ENCODE data around the gene ANO2.
"Not testable (repeated sequence)": the region's sequence is repeated elsewhere in the genome, so short reads cannot be mapped to it uniquely, and the experiment has no call there.

Gene ANO2

DNA sequence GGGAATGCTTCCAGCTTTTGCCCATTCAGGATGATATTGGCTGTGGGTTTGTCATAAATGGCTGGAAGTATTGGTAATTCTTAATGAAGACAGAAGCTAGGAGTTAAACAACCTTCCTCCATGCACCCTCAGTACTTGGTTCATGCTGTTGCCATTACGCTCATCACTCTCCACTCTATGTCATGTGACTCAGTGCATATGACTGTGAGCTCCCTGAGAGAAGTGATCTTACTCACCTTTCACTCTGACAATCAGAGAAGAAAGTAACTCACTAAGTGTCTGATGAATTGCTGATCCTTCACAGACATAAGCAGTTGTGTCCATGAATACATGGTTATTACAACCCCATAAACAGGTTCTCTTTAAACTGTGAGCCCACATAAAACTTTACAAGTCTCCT, 275.4 kb downstream of the ANO2 start:
- DNase-seq (ENCODE audit: low read depth) = not testable (repeated sequence)

DNA sequence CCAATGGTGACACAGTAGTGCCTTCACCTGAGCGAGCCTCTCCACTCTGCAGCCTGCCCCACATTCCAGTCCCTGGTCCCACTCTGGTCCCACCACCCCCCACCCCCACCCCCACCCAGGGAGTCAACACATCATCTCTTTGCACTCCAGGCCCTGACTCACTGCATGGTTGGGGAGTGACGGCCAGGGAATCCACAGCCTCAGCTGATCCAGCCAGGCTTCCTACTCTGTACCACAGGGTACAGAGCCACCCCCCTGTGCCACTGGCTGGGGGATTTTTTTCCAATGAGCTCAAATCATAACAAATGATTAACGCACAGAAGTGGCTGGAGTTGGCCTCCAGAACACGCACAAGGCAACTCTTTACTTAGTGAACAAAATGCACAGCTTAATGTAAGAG, 279.4 kb downstream of the ANO2 start:
- no peak for DNase-seq (ENCODE audit: low read depth)

DNA sequence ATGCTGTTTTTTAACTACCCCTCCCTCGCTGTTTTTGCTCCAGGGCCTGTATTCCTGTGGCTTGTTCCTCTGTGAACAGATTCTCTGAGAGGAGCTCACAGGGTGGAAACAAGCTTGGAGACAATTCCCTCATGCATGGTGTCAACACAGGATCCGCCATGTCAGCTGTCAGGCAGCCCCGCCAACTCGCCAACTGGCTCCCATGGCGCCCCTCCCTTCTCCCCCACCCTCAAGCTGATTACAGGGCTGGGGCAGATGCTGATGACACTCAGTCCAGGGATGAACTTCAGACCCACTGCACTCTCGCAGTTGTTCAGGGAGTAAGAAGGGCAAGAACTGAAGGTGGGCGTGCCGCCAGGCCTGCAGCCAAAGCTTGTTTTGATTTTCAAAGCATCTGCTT, 283.2 kb downstream of the ANO2 start:
- DNase-seq (ENCODE audit: low read depth) = no peak

DNA sequence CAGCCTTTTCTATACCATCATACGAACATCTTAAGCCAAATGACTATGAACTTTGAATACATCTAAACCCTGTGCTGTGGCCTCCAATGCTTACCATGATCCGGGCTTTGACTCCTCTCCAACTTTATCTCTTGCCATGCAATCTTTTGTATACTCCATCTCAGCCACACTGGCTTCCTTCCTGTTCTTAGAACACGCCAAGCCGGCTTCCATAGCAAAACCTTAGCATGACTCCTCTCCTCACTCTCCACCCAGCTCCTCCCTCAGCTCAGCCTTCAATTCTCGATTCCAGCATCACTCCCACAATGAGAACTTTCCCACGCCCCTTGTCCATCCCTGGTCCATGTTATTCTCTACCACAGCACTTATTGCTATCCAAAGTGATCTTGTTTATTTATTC, 284.8 kb downstream of the ANO2 start:
- no peak for DNase-seq (ENCODE audit: low read depth)

DNA sequence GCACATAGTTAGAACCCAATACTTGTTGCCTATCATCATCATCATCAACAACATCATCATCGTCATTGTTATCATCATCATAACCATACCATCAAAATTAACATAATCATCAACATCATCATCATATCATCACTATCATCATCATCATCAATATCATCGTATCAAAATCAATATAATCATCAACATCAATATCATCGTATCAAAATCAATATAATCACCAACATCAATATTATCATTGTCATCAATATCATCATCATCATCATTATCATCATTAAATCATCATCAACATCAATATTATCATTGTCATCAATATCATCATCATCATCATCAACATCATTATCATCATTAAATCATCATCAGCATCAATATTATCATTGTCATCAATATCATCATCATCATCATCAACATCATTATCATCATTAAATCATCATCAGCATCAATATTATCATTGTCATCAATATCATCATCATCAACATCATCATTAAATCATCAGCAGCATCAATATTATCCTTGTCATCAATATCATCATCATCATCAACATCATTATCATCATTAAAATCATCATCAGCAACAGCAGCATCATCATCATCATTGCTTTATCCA, 286.6 kb downstream of the ANO2 start:
- DNase-seq (ENCODE audit: low read depth) = not testable (repeated sequence)

DNA sequence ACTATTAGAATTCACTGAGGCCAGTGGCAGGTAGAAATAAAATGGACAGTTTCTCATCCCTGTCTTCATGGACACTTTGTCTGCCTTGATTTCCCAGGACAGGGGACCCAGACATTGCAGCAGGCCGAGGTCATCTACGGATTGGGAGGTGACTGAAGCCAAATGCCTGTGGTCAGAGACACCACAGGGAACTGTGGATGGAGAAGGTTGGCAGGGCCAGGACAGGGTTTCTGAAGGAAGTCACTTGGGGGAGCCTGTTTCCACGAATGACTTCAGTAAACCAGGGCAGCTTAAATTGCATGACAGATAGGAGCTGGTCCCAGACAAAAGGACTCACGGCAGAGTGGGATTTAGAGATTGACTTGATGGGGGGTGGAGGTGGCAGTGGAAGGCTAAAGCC, 288.2 kb downstream of the ANO2 start:
- no peak for DNase-seq (ENCODE audit: low read depth)

DNA sequence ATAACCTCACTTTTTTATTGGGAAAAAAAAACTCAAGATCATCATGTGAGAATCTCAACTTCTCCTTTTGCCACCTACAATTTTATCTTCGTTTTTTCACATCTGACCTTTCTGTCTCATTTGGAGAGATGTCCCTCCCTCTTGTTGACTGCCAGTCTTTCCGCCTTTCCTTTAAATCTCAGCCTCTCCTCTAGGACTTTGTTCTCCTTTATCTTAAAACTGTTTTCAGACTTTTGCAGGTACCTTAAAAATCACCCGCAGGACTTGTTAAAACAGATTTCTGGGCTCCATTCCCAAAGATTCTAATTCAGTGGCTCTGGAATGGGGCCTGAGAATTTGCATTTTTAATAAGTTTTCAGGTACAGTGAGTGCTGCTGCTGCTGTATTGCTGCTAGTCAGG, 289.9 kb downstream of the ANO2 start:
- no peak for DNase-seq (ENCODE audit: low read depth)

DNA sequence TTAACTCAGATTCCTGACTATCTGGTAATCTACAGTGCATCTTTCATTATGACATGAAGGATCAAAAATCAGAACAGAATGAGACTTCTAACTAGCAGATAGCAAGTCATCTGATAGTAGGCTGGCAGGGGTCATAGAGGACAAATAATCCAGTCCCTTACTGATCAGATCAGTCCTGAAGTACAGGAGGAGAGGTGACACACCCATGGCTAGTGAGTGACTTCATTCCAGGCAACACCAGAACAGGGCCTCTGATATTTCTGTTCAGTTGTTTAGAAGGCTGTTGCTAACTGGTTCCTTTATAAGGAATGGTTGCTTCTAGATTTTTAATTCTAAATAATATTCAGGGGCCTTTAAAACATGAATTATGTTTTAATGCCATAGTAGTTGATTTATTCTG, 291.0 kb downstream of the ANO2 start:
- DNase-seq (ENCODE audit: low read depth) = no peak

DNA sequence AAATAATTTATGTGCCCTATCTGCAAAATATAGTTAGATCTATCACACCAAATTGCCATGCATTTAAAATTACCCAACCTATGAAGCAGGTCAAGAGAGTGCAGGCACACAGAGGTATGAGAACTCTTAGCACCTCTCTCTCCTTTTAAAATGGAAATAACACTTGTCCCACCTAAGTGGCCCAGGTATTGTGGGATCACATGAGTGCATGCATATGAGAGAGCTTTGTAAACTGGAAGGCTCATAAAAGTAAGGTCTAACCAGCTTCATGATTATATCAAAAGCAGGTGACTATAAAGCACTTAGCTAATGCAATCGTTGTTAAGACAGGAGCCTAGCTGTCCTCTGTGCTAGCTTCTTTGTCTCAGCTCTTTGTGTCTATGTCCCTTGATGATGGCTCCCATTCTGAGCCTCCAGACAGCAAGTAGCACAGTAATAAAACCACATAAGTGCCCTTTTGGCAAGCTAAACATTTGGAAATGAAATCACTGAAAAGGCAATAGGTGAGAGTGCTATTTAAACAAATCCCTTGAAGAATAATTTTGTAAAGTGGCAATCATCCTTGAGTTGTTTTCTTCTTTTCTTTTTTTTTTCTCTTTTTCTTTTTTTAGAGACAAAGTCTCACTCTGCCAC, 294.1 kb downstream of the ANO2 start:
- no peak for DNase-seq (ENCODE audit: low read depth)

DNA sequence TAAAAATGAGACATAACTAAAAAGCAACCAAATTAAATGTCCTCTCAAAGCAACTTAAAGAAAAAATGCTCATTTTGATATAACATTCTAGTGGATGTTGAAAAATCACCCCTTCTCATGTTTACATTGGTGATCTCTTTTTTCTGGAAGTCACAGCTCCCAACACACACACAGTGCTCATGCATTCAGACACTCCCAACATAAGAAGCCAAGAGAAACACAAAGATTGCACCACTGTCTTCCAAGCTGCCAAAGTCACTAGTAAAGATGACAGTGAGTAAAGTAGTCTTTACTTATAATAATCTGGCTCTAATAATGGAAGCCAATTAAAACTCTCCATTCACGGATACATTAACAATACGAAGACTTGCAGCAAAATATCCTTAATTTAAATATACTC, 294.8 kb downstream of the ANO2 start:
- no peak for DNase-seq (ENCODE audit: low read depth)

DNA sequence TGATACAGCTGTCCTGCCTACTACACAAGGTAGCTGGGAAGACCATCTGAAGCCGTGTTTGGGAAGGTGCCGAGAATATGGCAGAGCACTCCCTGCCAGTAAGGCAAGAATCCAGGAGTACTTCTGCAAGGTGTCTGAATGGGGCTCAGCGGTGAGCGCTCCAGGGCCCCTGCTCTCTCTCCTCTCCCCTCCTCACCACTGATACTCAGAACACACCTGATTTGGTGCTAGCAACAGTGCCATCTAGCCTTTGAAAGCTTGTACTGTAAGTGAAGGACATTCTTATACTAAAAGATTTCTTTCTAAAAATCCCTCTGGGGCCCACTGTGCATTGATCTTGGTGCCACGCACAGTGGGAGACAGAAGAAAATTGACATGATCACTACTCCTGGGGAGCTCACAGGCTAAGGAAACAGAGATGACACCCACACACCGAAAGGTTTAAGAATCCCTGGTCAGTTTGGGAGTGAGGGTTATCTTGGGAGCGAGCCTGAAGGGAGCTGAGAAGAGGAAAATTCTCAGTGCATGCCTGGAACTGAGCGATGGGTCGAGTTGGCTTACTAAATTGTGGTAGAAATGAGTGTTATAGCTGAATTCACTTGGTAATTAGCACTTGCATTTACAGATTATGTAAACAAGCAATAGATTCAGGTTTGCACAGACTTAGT, 296.2 kb downstream of the ANO2 start:
- DNase-seq (ENCODE audit: low read depth) = no peak

DNA sequence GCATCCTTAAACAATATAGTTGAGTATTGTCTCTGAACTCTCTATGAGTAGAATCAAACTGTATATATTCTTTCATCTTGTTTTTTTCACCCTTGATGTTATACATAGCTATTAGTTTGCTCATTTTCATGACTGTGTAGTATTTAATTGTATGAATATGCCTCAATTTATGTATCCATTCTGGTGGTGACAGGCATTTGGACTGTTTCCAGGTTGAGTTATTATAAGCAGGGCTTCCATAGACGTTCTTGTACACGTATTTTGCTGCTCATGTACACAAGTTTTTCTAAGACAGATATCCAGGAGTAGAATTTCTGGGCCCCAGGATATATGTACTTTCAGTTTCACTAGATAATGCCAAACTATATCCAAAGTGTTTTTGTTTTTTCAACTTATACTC, 301.8 kb downstream of the ANO2 start:
- no peak for DNase-seq (ENCODE audit: low read depth)

DNA sequence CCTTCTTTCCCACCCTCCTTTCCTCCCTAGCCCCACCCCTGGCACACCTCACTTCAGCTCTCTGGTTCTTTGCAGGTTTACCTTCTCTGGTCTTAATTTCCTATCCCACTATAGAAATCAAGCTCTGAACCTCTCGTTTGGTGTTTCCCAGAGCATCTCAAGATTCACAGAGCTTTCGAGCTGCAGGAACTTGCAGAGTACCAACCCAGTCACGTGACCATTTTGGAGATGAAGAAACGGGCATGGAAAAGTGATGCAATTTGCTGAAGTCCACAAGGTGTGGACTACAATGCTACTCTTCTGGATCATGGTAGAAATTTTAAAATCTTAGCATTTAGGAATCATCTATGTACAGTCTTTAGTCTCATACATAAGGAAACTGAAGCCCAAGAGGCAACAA, 307.4 kb downstream of the ANO2 start:
- DNase-seq (ENCODE audit: low read depth) = no peak

DNA sequence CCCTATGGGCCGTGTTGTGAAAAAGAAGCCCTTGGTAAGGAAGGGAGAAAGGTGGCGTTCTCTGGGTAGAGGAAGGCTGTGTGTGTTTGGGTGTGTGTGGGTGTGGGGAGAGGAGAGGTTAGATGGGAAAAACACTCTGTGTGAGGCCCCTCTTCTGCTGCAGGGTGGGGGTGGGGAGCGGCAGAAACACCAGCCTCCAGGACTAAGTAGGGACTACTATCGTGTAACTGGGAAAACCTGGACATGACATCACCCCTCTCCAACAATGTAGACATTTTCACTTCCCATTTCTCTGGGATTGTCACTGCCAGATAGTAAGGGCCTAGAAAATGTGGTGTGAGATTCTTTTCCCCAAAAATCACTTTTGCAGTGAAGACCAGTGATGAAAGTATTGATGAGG, 308.2 kb downstream of the ANO2 start:
- DNase-seq (ENCODE audit: low read depth) = no peak

DNA sequence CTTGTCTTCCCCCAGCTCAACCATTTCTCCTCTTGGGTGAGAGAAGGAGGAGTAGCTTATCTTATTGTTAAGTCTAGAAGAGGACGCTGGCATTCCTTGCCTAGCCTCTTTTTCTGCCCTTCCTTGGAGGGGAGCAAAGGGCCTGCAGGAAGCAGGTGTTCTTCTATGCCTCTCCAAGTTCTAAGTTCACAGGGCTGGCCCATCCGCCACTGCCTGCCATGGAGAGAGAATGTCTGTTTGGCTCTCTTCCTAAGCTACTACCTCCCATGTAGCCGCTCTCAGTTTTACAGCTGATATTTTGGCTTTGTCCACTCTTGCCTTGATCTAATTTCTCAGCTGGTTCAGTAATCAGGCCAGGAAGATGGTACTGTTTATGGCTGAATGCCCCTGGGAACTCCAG, 312.0 kb downstream of the ANO2 start:
- DNase-seq (ENCODE audit: low read depth) = no peak

DNA sequence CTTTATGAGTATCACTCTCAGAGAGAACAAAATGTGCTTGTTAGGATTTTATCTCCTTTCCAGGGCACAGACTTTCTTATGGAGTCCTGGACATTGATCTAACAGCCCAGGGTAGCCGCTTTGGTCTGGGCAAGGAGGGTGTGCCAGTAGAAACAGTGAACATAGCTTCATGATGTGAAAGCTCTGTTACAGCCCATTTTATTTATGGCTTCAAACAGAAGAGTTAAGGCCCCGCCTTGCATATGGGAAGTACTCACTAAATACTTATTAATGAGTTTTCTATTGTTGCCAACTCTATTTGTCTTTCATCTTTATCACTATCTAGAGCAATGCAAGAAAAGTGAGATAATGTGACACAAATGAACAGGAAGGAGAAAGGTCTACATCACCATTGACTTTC, 312.6 kb downstream of the ANO2 start:
- DNase-seq (ENCODE audit: low read depth) = no peak

DNA sequence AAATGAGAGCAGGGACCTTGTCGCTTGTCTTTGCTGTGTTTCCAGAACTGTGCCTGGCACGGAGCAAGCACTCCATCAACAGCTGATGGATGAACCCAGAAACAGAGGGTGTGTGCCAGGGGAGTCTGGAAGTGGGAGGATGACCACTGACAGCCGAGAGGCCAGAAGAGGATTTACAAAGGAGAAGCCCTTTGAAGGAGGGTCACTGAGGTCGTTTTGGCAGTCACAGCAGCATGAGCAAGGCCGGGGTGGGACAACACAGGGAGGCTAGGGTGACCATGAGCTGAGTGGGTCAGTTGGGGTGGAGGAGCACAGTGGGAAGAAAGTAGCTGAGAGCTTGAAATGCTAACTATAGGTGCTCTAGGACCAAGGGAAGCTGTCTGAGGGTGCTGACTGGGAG, 313.6 kb downstream of the ANO2 start:
- no peak for DNase-seq (ENCODE audit: low read depth)

DNA sequence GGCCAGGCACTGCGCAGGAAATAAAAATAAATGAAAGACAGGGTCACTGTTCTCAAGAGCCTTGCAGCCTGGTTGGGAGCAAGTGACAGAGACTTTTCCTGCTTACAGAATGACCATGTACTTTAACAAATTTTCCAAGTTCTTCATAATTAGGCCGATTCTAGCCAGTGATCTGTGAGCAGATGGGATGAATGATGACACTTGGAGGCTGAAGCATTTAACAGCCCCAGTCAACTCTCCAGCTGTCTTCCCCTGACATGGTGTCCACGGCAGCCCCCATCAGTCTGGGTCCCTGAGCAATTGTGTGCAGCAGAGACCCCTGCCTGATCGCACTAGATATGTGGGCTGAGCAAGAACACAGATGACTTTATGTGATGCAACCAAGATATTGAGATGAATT, 314.3 kb downstream of the ANO2 start:
- DNase-seq (ENCODE audit: low read depth) = no peak

DNA sequence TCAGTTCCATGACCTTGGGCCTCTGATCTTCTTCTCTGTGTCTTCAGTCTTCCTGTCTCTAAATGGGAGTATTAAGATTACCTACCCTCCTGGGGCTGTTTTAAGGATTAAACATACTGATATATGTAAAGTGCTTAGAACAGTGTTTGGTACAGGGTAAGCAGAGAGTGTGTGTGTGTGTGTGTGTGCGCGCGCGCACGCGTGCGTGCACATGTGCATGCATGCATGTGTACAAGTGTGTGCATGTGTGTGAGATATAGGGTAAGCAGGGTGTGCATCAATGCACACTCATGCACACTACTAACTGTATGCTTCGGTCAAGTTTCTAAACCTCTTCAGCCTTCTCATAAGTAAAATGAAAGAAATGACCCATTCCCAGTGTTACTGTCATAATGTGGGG, 316.6 kb downstream of the ANO2 start:
- DNase-seq (ENCODE audit: low read depth) = no peak

DNA sequence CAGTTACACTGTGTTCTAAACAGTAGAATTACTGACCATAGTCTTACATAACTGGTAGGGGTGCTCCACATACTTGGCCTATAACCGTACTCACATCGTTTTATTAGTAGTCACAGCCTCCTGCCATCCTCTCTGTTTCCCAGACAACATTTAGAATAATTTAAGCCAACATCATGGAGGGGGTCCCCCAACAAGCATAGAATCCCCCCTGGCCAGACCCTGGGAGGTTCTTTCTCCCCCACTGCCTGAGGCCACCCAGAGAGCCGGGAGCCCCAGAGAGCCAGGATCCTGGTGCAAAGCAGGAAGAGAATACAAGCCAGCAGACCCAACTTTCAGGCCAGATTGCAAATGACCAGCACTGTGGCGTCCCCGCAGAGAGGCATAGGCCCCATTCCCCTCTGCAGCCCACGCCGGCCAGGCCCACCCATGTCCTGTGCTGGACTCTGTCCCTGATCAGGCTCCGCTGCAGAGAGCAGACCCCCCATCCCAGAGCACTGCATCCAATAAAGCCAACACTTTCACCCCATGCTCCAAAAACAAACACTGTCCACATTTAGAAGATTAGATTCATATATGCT, 317.9 kb downstream of the ANO2 start:
- no peak for DNase-seq (ENCODE audit: low read depth)

DNA sequence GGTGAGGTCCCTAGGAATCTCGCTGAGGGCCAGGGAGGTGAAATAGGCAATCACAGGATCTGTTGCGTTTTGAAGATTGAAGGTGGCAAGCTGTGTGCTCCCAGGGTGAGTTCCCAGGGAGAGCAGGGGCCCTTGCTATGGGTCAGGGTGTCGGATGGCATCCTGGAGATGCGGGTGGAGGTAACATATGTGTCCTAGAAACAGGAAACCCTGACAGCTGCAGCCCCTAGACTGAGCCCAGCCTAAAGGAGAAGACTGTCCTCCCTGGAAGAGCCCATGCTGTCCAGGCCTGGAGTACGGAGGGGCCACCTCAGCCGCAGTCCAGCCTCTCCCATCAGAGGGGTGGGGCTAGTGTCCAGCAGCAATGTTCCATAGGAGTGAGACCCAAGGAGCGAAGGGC, 318.9 kb downstream of the ANO2 start:
- no peak for DNase-seq (ENCODE audit: low read depth)

DNA sequence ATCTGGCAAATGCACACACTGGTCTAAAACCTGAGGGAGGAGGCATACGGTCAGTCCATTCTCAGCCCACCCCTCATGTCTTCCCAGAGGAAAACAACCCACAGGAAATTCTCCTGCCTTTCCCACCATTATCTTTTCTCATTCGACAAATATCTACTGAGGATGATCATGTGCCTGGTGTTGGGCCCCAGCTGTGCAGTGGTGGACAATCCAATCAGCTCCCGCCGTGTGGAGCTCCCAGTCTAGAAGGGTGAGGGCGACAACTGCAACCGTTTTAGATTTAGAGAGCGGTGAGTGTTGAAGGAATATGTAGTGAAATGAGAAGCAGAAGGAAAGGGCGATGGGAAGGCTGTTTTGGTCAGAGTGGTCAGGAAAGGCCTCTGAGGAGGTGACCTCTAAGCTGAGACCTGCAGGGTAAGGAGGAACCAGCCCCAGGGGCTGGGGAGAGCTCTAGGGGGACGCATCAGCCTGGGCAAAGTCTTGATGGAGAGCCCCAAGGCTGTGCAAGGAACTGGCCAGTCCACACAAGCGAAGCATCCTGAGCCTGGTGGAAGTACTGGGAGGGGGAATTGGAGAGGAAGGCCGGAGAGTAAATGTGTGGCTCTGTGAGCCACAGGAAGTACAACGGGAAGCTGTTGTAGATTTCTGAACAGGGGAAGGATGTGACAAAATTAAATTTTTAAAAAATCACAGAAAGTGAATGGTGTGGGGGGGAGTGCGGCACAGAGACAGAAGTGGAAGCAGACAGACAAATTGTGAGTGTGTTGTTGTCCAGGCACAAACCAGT, 320.4 kb downstream of the ANO2 start:
- DNase-seq (ENCODE audit: low read depth) = no peak

DNA sequence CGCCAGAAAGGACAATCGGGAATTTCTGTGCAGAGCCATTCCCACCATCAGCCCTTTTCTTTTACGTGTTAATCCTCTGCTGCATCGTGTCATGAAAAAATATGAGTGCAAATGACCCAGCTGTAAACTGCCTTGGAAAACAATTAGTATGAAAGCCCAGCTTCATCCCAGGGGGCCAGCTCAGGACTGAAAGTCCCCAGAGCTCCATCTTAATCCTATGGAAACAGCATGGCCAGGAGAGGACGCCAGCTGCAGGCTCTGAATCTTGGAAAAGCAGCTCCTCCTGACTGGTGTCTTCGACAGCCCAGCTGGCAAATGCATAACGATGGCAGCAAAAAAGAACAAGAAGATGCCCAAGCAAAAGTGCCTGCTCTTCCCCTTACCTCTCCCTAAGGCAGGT, 321.6 kb downstream of the ANO2 start:
- DNase-seq (ENCODE audit: low read depth) = no peak

Measured in stimulated activated CD8-positive, alpha-beta memory T cell treated with anti-CD3 and anti-CD28 coated beads, Interleukin-7, amount 100 ng/mL, for 24 hours (primary cell).